GM10266 (cell line): ENCODE results near the gene PGM2L1.

Experiments used
- DNase-seq: peaks from one replicate; pipeline ENCODE4 v3.0.0; 2012; ENCODE audit errors: extremely low spot score
- TF ChIP-seq, protein P1 (sequence below): IDR thresholded peaks from 2 replicates; pipeline ENCODE4 v1.5.1; 2012; ENCODE audit warnings: mild to moderate bottlenecking, low read depth; ENCODE audit not compliant: control insufficient read depth, insufficient read depth; ENCODE audit errors: missing control alignments

PGM2L1 gene

DNA sequence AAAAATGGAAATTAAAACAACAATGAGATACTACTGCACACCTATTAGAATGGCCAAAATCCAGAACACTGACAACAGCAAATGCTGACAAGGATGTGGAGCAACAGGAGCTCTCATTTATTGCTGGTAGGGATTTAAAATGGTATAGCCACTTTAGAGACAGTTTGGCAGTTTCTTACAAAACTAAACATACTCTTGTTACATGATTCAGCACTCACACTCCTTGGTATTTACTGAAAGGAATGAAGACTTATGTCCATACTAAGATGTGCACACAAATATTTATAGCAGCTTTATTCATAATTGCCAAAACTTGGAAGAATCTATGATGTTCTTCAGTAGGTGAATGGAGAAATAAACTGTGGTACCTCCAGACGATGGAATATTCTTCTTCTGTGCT lies 40.8 kb downstream of the PGM2L1 start:
- TF ChIP-seq, protein P1, sequence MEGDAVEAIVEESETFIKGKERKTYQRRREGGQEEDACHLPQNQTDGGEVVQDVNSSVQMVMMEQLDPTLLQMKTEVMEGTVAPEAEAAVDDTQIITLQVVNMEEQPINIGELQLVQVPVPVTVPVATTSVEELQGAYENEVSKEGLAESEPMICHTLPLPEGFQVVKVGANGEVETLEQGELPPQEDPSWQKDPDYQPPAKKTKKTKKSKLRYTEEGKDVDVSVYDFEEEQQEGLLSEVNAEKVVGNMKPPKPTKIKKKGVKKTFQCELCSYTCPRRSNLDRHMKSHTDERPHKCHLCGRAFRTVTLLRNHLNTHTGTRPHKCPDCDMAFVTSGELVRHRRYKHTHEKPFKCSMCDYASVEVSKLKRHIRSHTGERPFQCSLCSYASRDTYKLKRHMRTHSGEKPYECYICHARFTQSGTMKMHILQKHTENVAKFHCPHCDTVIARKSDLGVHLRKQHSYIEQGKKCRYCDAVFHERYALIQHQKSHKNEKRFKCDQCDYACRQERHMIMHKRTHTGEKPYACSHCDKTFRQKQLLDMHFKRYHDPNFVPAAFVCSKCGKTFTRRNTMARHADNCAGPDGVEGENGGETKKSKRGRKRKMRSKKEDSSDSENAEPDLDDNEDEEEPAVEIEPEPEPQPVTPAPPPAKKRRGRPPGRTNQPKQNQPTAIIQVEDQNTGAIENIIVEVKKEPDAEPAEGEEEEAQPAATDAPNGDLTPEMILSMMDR = no peak
- DNase-seq = no peak

DNA sequence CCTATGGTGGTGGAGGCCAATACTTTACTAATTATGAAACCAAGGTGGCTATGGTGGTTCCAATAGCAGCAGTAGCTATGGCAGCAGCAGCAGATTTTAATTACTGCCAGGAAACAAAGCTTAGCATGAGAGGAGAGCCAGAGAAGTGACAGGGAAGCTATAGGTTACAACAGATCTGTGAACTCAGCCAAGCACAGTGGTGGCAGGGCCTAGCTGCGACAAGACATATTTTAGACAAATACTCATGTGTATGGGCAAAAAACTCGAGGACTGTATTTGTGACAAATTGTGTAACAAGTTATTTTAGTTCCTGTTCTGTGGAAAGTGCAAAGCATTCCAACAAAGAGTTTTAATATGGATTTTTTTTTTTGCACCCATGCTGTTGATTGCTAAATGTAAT lies 42.6 kb downstream of the PGM2L1 start:
- TF ChIP-seq, protein P1 = no peak
- no peak for DNase-seq

DNA sequence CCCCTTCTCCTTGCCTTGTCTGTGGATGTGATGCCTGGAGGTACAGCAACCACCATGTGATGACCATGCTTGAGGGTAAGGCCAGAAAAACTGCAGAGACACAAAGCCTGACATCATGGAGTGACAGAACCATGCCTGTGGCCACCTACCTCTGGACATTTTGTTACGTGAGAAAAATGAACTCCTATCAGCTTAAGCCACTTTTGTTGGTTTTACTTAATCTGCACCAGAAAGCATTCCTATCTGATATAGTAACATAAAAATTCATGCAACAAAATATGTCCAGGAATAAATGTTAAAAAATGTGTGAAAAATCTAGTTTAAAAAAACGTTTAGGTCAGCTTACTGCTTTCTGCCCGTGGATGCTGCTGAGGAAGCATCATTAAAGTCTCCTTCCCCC lies 44.2 kb downstream of the PGM2L1 start:
- no peak for DNase-seq
- TF ChIP-seq, protein P1 = no peak

DNA sequence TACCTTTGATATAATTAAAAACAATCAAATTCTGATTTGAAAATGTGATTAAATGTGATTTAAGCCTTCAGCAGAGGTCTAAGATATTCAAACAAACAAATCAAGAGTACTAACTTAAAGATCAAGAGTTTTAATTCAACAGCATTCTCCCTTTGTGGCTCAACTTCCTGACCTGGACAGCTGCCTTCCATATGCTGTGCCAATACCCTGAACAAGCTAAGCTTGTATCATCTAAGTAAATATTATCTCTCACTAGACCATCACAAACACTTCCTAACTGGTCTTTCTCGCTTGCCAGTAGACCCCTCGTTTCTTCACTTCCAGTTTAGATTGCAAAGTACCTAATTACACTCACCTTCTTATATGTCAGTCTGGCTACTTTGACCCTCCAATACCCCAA lies 50.9 kb downstream of the PGM2L1 start:
- TF ChIP-seq, protein P1 = no peak
- DNase-seq = no peak

DNA sequence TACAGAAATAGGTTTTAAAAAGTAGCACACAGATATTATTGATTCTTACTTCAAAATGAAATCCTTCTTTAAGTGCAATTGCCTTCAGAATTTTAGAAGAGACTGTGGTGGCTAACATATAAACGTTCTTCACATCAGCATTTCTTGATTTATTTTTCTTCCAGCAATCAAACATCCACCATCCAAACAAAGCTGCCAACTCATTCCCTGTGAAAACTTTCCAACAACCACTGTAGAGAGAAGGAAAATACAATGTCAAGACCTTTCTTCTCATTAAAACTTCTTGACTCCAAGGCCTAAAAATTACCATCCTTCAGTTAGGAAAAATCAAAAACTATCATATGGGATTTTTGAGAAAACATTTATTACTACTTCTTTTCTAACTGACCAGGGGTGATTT lies 52.8 kb downstream of the PGM2L1 start:
- TF ChIP-seq, protein P1 = no peak

DNA sequence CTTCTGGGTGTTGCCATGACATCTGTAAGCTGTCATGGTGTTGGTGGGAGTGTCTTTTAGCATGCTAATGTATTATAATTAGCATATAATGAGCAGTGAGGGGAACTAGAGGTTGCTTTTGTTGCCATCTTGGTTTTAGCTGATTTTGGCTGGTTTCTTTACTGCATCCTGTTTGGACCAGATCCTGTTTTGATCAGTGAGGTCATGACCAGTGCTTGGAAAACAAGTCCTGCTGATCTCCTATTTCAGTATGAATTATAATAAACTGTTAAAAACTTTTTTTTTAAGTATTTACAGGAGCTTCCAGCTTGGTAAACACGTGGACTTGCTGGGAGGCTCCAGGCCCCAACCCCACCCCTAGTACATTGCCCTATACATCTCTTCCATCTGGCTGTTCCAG lies 56.3 kb downstream of the PGM2L1 start:
- TF ChIP-seq, protein P1 = no peak
- DNase-seq = no peak

More for the DNA sequence above, 52.8 kb downstream of the PGM2L1 start:
- no peak for DNase-seq

DNA sequence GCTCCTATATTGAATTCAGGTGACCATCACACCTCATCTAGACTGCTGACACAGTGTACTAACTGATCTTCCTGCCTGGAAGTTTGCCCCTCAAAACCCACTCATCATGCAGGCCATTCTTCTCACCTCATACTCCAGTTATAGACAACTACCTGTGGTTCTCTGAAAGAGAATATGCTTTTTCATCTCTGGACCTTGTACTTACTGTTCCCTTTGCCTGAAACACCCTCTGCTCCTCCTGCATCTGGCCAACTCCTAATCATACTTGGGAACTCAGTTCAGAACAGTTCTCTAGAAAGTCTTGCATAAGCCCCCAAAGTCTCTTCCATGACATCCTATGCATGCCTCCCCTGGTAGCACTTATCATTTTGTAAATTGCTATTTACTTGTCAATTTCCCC lies 58.6 kb downstream of the PGM2L1 start:
- TF ChIP-seq, protein P1 = no peak
- no peak for DNase-seq

DNA sequence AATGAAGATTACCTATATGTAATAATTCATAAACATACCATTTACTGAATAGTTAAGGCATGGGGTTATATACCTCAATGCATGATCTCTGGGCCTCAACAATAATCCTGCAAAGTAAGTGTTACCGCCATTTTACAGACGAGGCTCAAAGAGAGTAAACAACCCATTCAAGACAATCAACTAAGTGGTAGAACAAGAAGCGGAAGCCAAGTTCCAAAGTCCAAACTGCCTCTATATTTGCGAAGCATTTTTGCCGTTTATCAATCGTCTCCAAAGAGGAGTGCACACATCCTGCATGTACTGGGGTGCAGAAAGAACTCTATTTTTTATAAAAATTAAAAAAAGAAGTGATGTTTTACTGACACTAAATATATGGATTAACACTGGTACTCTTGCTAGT lies 59.3 kb downstream of the PGM2L1 start:
- DNase-seq = no peak
- TF ChIP-seq, protein P1 = no peak
